ENCODE results near the gene DDX19B. TPM values are rescaled to one million over a fixed set of nuclear protein-coding genes. Genes with fewer than 3 reads are reported as not detected.

The DDX19B gene
- total and polyA plus RNA-seq, 9 of the 15 experiments (the other 6 are each of a cell fraction or from before 2014, with no cell fraction given), result 7.0 to 32.9 (median 19.3) TPM

- TF ChIP-seq ZNF764 (CRISPR knock-in tag; IDR thresholded peaks at IDR 0.05; ENCODE audit: low read depth), result peak; percentile 84
- TF ChIP-seq ESRRA (IDR thresholded peaks at IDR 0.05; ENCODE audit: borderline replicate concordance, low read depth), result peak; percentile 74; the same call in 1 of the 2 replicates
- peak; percentile 89 for TF ChIP-seq SP2 (IDR thresholded peaks at IDR 0.05; ENCODE audit: extremely low read depth, low read depth, low read length, poor library complexity, severe bottlenecking)
- no peak; the same call in 1 of the 2 replicates for TF ChIP-seq ZNF12 (CRISPR knock-in tag; IDR thresholded peaks at IDR 0.05)
- TF ChIP-seq MBD1 (CRISPR knock-in tag; IDR thresholded peaks at IDR 0.05), result no peak
- no peak for TF ChIP-seq ZNF354B (CRISPR knock-in tag; IDR thresholded peaks at IDR 0.05)
- TF ChIP-seq ATF6 (CRISPR knock-in tag; IDR thresholded peaks at IDR 0.05), result no peak; the same call in 1 of the 2 replicates
- no peak for TF ChIP-seq CBFA2T3 (IDR thresholded peaks at IDR 0.05)
- no peak for TF ChIP-seq ARID3B (CRISPR knock-in tag; IDR thresholded peaks at IDR 0.05; ENCODE audit: borderline replicate concordance)
- no peak for TF ChIP-seq BRF1 (IDR thresholded peaks at IDR 0.05; ENCODE audit: borderline replicate concordance, extremely low read depth, insufficient read length)
- TF ChIP-seq RBFOX2 (IDR thresholded peaks at IDR 0.05; ENCODE audit: low read depth, low read length), result peak; percentile 98
- TF ChIP-seq TCFL5 (CRISPR knock-in tag; conservative IDR thresholded peaks at IDR 0.05), result peak; percentile 54; the same call in 1 of the 2 replicates
- TF ChIP-seq ETS1 (conservative IDR thresholded peaks at IDR 0.05; ENCODE audit: control insufficient read depth, low read depth, low read length), result peak; percentile 82
- TF ChIP-seq ZNF79 (CRISPR knock-in tag; IDR thresholded peaks at IDR 0.05; ENCODE audit: low read depth), result no peak
- 0 out of 2 replicates have a peak, but pooled peaks have one; percentile 26 for TF ChIP-seq ZNF239 (CRISPR knock-in tag; IDR thresholded peaks at IDR 0.05)
- TF ChIP-seq DMBX1 (CRISPR knock-in tag; IDR thresholded peaks at IDR 0.05; ENCODE audit: borderline replicate concordance), result peak; percentile 30; the same call in 1 of the 2 replicates
- no peak for TF ChIP-seq PYGO2 (tag; IDR thresholded peaks at IDR 0.05)
- no peak; the same call in 1 of the 2 replicates for TF ChIP-seq ZNF232 (CRISPR knock-in tag; IDR thresholded peaks at IDR 0.05)
Measured at GRCh38 chr16:70289229-70290094, 9.5 kb upstream of the DDX19B start, which contains the start of gene AARS1 (continued).

All from K562 (cell line).